Rectal smooth muscle tissue (tissue), 1 donor: ENCODE results near the gene IL17RB.

ENCODE experiments used
- H3K27ac ChIP-seq: one replicate; pipeline ENCODE4 v1.7.0; 2013; ENCODE audit warnings: low read depth, low read length, inconsistent platforms
- H3K27me3 ChIP-seq: one replicate; pipeline ENCODE4 v1.7.0; 2013; ENCODE audit warnings: low read length; ENCODE audit not compliant: control insufficient read depth, insufficient read depth
- H3K36me3 ChIP-seq: one replicate; pipeline ENCODE4 v1.7.0; 2013; ENCODE audit warnings: low read length; ENCODE audit not compliant: control insufficient read depth, insufficient read depth
- H3K4me1 ChIP-seq: one replicate; pipeline ENCODE4 v1.7.0; 2013; ENCODE audit warnings: low read length; ENCODE audit not compliant: control insufficient read depth, insufficient read depth
- H3K4me3 ChIP-seq: one replicate; pipeline ENCODE4 v1.7.0; 2013; ENCODE audit warnings: low read length
- H3K9ac ChIP-seq: one replicate; pipeline ENCODE4 v1.7.0; 2013; ENCODE audit warnings: low read length

The IL17RB gene

GRCh38 chr3:53892286-53892637 lies 45.9 kb downstream of the IL17RB start:
- peak overlapping the region; percentile 76 for H3K4me3 ChIP-seq
- H3K27me3 ChIP-seq: no peaks in the 10 kb centered on the region
- H3K9ac ChIP-seq: peak overlapping the region; percentile 52
- H3K4me1 ChIP-seq: peaks cover 11% of the 10 kb centered on the region
- no peaks in the 10 kb centered on the region for H3K36me3 ChIP-seq
- peak overlapping the region; percentile 90 for H3K27ac ChIP-seq

GRCh38 chr3:53899750-53900149 lies 53.4 kb downstream of the IL17RB start:
- Histone ChIP-seq H3K4me3 (no peak overlapping the region), H3K9ac (no peak overlapping the region), H3K27me3 (no peaks in the 10 kb centered on the region), H3K36me3 (no peaks in the 10 kb centered on the region), H3K27ac (no peak overlapping the region), H3K4me1 (no peaks in the 10 kb centered on the region)

GRCh38 chr3:53900666-53901331 lies 54.4 kb downstream of the IL17RB start:
- H3K4me1 ChIP-seq: no peaks in the 10 kb centered on the region
- H3K27me3 ChIP-seq: no peaks in the 10 kb centered on the region
- H3K27ac ChIP-seq: no peak overlapping the region
- H3K9ac ChIP-seq: no peak overlapping the region
- H3K4me3 ChIP-seq: no peak overlapping the region
- no peaks in the 10 kb centered on the region for H3K36me3 ChIP-seq

- no peaks in the 10 kb centered on the region for H3K4me1 ChIP-seq
- no peak overlapping the region for H3K4me3 ChIP-seq
- no peaks in the 10 kb centered on the region for H3K27me3 ChIP-seq
- no peak overlapping the region for H3K9ac ChIP-seq
- H3K36me3 ChIP-seq: no peaks in the 10 kb centered on the region
- H3K27ac ChIP-seq: no peak overlapping the region
These were observed 55.7 kb downstream of the IL17RB start for GRCh38 chr3:53902067-53902466.

GRCh38 chr3:53902711-53903110 lies 56.3 kb downstream of the IL17RB start:
- Histone ChIP-seq H3K9ac (no peak overlapping the region), H3K4me1 (no peaks in the 10 kb centered on the region), H3K27ac (no peak overlapping the region), H3K27me3 (no peaks in the 10 kb centered on the region), H3K4me3 (no peak overlapping the region), H3K36me3 (no peaks in the 10 kb centered on the region)

- Histone ChIP-seq H3K9ac (no peak overlapping the region), H3K27me3 (no peaks in the 10 kb centered on the region), H3K36me3 (no peaks in the 10 kb centered on the region), H3K27ac (no peak overlapping the region), H3K4me3 (no peak overlapping the region), H3K4me1 (no peaks in the 10 kb centered on the region)
These were observed 67.0 kb downstream of the IL17RB start for GRCh38 chr3:53913401-53913800.
